CD4-positive, alpha-beta T cell treated with Interleukin-17A for 1 hour (primary cell): ENCODE measurements around the gene ANKRD52.
"Not testable (repeated sequence)": the region's sequence is repeated elsewhere in the genome, so short reads cannot be mapped to it uniquely, and the experiment has no call there.

ENCODE experiments used
- DNase-seq: peaks from one replicate; pipeline ENCODE4 v3.0.0-alpha.2; 2020

Gene ANKRD52

DNA sequence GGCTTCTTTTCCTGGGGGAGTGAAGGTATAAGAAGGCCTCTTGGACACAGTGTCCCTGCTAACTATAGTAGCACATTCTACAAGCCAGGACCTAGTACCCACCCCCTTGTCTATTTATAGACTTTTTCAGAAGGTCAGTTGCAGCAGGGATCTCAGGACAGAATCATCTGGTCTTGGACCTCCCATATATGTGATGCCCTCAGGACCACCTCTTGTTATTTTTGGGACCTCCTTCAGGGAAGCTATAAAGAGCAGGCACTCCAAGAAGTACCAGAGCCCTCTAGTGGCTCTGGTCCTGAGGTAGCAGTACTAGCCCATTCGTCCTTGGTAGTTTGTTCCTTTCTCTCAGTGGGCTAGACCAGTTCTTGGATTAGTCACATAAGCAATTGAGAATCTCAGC, 12.8 kb upstream of the ANKRD52 start:
- peak; percentile 20 for DNase-seq

DNA sequence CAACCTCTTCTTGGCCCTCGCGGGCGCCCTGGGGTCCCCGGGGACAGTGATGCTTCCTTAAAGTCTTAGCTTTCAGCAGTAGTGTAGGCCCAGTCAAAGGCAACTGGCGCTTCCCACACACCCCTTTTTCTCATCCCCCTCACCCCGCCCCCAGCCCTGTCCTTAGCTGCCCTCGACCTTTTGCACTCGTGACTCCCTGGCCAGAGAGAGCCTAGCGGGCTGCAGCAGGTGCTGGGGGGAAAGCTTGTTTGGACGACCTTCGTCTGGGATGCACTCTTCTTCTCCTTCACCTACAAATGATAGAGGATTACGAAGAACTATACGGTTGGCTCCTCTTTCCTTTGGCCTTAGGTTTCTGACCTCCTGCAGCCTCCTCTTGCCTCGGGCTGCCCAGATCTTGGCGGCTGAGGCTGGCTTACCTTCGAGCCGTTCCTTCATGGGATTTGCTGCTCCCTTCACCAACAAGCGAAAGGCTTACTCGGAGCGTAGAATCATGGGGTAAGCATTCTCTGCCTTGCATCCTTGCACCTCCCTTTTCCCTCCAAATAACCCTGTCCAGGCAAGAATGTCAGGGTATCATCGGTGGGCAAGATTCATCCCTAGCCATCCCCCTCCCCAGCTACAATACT, 9.4 kb upstream of the ANKRD52 start:
- DNase-seq, result no peak

DNA sequence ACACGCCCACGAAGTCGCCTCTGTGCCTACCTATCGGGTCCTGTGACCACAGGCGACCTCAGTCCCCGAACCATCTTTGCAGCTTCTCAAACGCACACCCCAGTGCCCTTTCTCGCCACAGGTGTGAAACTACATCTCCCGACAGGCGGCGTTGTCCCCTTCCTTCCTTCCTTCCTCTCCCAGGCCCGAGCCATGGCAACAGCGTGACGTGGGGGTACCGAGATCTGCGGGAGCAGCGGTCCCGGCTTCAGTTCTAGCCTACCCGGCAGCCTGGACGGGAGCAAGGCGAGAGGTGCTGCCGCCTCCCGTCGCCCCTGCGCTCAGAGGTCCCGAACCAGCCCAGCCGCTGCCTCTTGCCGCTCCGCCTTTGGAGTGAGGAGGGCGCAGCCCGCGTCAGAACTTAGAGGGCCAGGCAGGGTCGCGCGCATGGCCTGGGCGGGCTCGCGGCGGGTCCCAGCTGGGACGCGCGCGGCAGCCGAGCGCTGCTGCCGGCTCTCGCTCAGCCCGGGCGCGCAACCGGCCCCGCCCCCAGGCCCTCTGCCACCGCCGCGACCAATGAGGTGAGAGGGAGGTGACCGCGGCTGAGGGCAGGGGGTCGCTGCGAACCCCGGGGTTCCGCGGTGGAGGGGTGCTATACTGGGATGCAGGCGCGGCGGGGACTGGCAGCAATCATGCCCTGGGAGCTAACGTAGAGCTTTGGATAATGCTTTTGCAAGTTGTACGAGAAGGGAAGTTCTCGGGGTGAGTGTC, 8.7 kb upstream of the ANKRD52 start, which contains the start of gene COQ10A:
TSS of gene COQ10A (plus strand) at position 250 of the 750 bp plus-strand sequence. CDS start at position 427, 177 bp downstream.
- peak; percentile 93 for DNase-seq

DNA sequence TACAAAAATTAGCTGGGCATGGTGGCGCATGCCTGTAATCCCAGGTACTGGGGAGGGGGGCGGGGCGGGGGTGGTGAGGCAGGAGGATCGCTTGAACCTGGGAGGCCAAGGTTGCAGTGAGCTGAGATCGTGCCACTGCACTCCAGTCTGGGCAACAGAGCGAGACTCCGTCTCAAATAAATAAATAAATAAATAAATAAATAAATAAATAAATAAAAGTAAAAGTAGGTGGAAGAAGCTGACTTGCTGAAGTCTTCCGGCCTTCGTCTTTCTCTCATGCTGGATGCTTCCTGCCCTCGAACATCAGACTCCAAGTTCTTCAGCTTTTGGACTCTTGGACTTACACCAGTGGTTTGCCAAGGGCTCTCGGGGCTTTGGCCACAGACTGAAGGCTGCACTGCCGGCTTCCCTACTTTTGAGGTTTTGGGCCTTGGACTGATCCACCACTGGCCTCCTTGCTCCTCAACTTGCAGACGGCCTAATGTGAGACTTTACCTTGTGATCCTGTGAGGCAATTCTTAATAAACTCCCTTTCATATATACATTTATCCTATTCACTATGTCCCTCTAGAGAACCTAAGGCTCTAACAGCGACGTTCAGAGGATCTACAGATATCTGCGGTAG, 8.0 kb upstream of the ANKRD52 start:
- not testable (repeated sequence) for DNase-seq

DNA sequence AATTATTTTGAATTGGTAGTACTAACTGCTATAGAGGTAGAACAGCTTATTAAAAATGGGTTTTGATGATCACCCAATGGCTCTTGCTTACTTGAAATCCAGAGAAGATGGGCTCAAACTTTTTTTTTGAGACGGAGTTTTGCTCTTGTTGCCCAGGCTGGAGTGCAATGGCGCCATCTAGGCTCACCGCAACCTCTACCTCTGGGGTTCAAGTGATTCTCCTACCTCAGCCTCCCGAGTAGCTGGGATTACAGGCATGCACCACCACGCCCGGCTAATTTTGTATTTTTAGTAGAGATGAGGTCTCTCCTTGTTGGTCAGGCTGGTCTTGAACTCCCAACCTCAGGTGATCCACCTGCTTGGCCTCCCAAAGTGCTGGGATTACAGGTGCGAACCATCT, 4.8 kb upstream of the ANKRD52 start:
- DNase-seq, result peak; percentile 14

DNA sequence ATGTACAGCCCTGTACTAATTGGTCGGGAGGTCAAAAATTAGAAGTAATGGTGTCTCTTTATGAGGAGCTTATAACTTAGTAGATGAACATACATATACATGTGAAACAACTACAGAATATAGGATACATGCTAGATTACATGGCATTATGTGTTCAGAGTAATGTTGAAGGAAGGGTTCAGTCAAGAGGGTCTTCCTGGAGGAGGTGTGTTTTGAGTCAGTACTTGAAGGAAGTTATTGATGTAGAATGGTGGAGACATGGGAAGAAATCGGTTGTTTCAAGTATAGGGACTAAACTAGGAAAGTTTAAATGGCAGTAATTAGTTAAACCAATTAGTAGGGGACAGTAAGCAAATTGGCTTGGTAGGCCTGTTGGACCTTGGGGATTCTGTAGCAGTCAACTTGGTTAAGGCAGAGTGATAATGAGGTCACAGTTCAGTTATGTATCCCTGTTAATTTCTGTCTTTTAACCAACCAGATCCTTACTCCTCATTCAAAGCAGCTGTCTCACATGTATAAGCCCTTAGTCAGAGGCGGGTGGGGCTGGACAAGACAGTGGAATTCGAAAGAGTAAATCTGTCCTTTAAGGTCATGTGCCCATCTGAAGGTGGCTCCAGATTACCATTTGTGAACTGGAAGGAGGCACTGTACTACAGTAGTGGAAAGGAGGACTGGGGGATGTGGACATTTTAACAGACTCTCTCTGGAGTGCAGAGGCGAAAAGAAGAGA, 3.5 kb upstream of the ANKRD52 start:
- DNase-seq, result no peak

DNA sequence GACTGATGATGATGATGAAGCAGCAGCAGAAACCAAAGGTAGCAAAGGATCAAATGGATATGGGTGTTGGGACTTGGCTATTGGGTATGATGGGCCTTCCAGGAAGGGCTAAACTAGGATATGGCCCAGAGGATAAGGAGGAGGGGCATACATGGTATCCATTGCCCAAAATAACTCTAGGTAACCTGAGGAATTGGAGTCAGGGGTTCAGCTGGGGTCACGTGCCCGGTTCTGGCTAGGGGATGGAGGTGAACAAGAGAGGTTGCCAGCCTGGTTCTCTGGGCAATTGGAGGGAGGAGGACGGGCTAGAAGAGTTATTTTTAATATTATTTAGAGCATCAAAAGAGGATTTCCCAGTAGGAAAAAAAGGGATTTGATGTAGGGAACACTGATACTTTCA, 2.7 kb upstream of the ANKRD52 start:
- no peak for DNase-seq

DNA sequence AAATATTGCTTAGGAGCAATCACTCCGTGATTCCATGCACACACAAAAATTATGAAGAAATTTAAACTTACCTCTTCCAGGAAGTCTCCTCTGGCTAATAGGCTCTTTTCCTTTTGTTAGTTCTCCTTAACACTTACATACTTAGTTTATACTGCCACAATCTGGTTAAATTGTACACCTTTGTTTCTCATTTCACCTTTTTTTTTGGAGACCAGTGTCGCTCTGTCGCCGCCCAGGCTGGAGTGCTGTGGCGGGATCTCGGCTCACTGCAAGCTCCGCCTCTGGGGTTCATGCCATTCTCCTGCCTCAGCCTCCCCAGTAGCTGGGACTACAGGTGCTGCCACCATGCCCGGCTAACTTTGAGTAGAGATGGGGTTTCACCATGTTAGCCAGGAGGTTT, 2.2 kb upstream of the ANKRD52 start:
- no peak for DNase-seq

DNA sequence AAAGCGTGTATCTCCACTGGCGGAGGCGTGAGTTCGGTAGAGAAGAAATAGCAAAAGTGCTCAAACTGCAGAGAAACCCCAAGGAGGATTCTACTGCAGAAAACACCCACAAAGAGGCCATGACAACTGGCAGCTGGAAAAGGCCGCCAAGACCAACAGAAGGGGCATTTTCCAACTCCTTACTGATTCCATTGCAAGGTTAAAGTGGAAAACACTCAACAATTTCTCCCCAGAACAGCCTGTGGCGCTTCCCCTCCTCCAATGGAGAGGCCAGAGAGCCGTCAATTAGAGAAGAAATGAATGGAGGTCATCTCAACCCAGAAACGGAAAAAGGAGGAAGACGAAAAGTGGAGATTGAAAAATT, 618 bp upstream of the ANKRD52 start:
- no peak for DNase-seq

DNA sequence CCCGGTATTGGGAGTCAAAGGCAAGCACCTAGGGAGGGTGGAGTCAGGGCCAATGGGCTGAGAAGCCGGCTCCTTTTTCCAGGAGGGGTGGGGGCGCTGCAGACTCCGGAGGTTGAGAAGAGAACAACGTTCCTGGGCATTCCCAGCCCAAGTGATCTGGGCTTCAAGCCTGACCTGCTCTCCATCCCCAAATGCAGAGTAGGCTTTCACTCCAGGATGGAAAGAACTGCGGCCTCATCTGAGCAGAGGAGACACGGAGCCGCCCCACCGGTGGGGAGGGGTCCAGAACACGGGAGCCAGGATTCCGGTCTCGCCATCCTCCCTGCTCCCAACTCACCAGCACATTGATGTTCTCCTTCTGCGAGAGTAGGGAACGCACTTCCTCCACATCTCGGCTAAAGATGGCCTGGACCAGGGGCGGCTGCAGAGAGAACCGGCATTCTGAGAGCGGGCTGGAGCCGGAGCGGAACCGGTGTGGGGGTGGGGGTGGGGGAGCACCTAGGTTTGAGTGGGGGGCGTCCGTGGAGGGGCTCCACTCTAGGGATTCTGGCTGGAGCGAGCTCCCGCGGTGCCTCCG, 605 bp downstream of the ANKRD52 start:
- DNase-seq, result no peak

DNA sequence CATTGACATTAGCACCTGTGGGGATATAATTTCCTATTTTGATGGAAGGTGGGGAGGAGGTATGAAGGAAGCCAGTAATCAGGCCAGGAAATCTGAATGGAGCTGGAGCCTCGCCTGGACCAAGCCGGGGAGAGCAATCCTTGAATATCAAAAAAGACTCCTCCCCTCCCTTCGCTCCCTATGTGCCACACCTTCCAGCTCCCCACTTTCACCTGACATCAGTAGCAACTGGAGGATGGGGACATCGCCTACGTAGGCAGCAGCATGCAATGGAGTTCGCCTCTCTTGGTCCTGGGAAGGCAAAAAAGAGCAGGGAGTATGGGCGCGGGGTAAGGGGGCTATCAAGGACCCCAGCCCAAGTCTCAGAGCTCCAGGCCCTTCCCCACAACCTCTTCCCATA, 1.1 kb downstream of the ANKRD52 start:
- DNase-seq, result no peak

DNA sequence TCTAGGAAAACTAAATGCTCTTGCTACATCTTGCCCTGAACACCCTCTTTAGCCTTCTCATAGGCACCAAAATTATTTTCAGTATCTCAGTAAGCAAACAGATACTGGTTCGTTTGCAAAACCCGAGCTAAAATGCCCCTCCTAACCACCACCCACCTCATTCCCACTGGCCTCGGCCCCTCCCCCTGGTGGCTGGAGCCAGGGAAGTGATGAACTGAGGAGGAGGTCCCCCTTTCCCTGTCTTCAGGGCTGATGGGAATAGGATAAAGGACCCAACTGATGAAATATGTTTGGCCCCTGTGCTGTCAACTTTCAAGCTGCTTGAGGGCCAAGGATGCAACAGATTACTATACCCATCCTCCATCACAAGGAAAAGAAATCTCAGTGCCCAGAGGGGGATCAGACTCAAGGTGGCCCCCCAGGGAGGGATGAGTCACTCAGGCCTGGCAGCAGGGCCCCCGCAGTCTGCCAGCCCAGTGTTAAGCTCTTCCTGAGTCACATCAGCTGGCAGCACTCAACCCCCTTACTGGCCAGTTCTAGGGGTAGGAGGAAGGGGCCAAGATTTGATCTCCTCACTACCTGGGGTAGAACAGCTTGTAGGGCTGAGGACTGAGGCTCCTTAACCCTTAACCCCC, 1.7 kb downstream of the ANKRD52 start:
- DNase-seq, result no peak

DNA sequence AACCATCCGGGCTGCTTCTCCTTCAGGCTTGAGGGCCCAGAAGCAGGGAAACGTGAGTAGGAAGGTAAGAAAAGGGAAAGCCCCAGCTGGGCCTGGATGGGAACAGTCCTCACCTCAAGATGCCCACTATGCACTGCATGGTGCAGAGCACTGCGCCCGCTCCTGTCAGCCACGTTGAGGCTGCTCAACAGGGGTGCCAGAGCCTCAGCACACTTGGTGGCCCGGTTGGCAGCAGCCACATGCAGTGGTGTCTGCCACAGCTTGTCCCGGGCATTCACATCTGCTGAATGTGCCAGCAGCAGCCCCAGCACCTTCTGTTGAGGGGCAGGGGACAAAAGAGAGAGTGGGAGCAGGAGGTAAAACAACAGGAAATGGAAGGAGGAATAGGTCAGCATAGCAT, 2.5 kb downstream of the ANKRD52 start:
- DNase-seq, result no peak

DNA sequence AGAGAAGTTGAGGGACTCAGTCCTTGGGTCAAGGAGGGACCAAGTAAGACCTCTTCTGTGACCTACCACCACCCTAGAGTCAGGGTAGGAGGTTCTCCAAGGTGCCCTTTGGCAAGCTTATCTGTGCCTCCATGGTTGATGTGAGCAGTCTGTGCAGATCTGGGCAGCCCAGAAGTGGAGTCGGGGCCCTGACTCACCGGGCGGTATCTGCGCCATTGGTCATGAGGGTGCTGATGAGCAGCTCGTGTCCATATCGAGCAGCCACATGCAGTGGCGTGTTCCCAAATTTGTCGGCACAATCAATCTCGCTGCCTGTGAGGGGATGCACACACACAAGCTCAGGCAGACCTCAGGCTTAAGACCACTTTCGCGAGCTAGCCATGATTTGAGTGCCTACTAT, 5.1 kb downstream of the ANKRD52 start:
- no peak for DNase-seq

DNA sequence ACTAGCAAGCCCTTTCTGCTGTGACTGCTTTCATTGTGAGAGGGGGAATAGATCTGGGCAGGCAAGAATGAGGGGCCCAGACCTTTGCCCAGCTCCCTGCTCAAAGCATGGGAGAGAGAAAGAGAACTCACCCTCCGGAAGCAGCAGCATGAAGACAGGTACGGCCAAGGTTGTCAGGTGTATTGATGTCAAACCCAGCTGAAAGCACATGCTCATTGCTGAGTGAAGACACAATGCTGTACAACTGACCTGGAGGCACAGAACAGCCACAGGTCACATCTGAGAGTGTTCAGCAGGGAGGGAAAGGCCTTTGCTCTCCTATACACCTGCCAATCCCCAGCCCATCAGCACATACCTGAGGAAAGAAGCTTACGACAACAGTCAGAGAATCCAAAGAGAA, 5.5 kb downstream of the ANKRD52 start:
- no peak for DNase-seq

DNA sequence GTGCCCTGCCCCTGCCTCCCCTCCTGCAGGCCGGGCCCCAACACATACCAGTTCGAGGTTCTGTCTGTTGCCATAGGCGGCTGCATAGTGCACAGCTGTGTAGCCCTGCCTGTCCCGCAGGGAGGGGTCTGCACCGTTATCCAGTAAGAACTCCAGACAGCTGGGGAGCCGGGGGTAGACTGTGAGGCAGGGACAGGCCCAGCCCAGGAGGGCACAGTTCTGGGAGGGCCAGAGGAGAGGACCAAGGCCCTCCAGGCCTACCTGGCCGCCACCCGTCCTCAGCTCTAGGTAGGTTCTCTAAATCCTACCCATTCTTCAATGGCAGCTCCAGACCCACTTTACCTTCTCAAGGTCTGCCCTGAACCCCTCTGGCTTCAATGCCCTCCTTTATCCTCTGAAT, 9.5 kb downstream of the ANKRD52 start:
- DNase-seq, result no peak

DNA sequence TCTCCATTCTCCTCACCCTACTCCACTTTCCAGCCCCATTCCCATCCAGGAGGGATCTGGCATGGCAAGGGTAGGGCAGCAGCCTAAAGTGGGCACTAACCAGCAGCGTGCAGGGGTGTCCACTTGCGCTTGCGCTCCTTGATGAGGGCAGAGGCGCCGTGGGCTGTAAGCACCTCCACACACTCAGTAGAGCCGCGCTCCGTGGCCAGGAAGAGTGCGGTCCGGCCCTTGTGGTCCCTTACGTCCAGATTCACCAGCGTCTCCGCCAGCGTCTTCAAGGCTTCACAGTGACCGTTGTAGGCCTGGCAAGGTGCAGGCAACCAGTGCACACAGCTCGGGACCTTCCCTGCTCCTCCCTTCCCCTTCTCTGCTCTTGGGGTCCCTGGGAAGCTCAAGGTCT, 10.3 kb downstream of the ANKRD52 start:
- DNase-seq, result no peak

DNA sequence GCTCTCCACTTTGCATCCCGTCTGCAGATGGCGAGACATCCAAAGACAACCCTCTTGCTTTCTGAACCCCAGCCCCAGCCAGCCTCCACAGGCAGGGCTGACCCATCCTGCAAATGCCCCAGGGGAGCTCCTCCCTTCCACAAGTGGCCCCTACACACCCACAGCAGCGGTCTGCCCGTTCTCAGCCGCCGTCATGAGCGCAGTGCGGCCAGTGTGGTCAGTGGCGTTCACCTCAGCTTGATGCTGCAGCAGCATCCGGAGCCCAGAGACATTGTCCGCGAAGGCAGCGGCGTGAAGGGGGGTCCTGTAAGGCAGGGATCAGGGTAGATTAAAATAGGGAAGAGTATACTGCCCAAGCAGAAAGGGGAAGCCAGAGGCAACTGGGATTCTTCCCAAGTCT, 13.7 kb downstream of the ANKRD52 start:
- no peak for DNase-seq

DNA sequence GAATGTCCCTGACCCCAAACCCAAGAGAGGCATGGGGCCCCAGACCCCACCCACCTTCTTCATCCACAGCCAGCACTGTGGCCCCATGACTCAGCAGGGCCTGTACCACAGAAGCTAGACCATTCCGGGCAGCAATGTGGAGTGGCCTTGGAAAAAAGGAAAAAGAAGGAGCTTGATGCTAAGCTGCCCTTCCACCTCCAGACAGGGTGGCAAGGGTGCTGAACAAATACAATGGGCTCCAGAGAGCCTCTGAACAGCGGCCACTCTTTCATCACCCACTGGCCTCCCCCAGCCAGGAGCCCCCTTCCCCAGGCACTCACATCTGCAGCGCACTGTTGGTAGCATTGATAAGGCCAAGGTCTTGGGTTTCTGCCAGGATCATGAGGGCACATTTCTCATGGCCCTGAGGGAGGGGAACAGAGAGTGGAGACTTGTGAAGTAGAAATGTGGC, 14.4 kb downstream of the ANKRD52 start:
- DNase-seq, result no peak

DNA sequence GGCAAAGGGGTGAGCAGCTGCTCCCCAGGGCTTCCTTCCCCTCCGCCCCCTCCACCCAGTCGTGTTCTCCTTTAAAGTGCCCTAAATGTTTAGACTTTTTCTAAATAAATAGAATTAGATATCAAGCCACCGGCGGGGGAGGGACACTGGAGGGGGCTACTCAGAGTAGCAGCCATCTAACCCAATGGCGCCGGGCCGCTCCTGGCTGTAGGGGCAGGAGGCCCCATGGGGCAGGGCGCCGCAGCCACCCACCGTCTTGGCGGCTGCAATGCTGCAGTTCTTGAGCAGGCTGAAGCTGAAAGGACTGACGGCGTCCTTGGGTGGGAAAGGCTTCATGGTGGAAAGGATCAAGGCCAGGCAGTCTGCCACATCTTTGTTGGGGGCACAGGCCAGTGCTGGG, 15.2 kb downstream of the ANKRD52 start:
- DNase-seq, result no peak

DNA sequence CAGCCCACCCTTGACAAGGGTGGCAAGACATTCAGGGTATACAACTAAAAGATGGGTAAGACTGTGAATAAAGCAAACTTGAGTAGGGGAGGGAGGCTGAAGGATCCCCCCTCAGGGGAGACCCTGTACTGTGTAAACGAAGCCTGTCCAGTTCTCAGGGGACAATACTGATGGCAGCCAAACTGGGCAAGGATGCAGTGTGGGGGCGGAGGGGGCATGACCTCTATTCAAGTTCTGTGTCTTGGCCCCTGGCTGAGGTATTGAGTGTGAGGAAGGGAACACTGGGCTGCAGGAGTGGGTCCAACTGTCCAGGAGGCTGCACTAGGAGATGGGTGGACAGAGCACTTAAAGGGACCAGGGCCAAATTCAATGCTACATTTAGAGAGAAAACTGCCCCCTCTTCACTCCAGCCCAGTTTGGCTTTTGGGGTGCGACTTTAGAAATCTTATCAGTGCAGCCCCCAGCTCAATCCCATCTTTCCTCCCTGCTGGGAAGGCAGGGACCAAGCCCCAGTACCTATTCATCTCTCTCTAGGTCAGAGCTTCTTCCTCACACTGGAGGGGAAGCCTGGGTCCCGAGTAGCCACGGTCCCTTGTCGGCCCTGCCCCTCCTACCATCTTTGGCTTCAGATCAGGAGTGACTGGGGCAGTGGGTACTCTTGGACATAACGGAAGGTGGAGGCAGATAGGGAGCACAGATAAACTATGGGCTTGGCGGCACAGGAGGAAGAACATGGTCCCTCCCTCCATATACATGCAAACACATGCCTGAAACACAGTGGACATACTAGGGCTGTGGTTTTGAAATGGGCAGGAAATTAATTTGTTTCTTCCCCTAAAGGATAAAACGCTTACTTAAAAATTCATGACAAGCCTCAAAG, 16.5 kb downstream of the ANKRD52 start:
- DNase-seq, result no peak

DNA sequence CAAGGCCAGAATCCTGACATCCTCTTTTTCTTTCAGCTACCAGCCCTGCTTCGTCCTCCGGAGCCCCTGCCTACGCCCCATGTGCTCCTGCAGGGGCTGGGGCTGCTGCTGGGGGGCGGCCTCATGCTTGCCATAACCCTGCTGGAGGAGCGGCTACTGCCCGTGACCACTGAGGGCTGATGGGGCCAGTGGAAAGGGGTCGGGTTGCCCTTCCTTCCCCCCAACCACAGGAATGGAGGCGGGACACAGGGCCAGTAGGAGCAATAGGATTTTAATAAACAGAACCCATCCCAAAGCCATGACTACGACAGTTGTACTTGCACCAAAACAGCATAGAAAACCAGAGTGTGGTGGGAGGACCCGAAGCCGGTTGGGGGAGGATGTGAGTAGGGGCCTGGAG, 20.6 kb downstream of the ANKRD52 start:
- no peak for DNase-seq
